Measurements from ENCODE around the gene FERMT1. TPM values are rescaled to one million over a fixed set of nuclear protein-coding genes. Genes with fewer than 3 reads are reported as not detected.
A peak's percentile ranks its signal among the peaks of the same experiment; 100 is the strongest.
"Not testable (repeated sequence)": the region's sequence is repeated elsewhere in the genome, so short reads cannot be mapped to it uniquely, and the experiment has no call there.

The FERMT1 gene
- total RNA-seq, 1 donor from 2014 or later = under 0.01 TPM

- no peak for DNase-seq
These were observed 56.2 kb downstream of the FERMT1 start for GRCh38 chr20:6066582-6066981.

GRCh38 chr20:6061544-6061943 is 61.3 kb downstream of the FERMT1 start:
- no peak for DNase-seq

- no peak for DNase-seq
These were observed 62.6 kb downstream of the FERMT1 start for GRCh38 chr20:6060213-6060612.

GRCh38 chr20:6058684-6059295 is 64.0 kb downstream of the FERMT1 start:
- no peak for DNase-seq

GRCh38 chr20:6057691-6058090 is 65.1 kb downstream of the FERMT1 start:
- no peak for DNase-seq

GRCh38 chr20:6057139-6057538 is 65.7 kb downstream of the FERMT1 start:
- no peak for DNase-seq

GRCh38 chr20:6055981-6056569 is 66.8 kb downstream of the FERMT1 start:
- no peak for DNase-seq

- DNase-seq = no peak
These were observed 67.6 kb downstream of the FERMT1 start for GRCh38 chr20:6055161-6055783.

- not testable (repeated sequence) for DNase-seq
These were observed 68.2 kb downstream of the FERMT1 start for GRCh38 chr20:6054689-6055051.

- DNase-seq = peak; percentile 45
These were observed 68.8 kb downstream of the FERMT1 start, which contains the start of gene LRRN4 for GRCh38 chr20:6053776-6054688. Gene LRRN4, minus strand, starts transcription at chr20:6054060. Its CDS starts 1,261 bp downstream, at chr20:6052799.

GRCh38 chr20:6053064-6053775 is 69.6 kb downstream of the FERMT1 start:
- no peak for DNase-seq

GRCh38 chr20:6051505-6051904 is 71.3 kb downstream of the FERMT1 start:
- DNase-seq = peak; percentile 40

- DNase-seq = no peak
These were observed 74.4 kb downstream of the FERMT1 start for GRCh38 chr20:6048391-6048790.

GRCh38 chr20:6046432-6046831 is 76.4 kb downstream of the FERMT1 start:
- no peak for DNase-seq

- DNase-seq = no peak
These were observed 77.3 kb downstream of the FERMT1 start for GRCh38 chr20:6045566-6045965.

GRCh38 chr20:6044115-6044514 is 78.7 kb downstream of the FERMT1 start:
- no peak for DNase-seq

- DNase-seq = no peak
These were observed 81.0 kb downstream of the FERMT1 start for GRCh38 chr20:6041808-6042265.

GRCh38 chr20:6040958-6041807 is 81.6 kb downstream of the FERMT1 start:
- DNase-seq = no peak

GRCh38 chr20:6040540-6040939 is 82.3 kb downstream of the FERMT1 start:
- DNase-seq = no peak

- no peak for DNase-seq
These were observed 83.1 kb downstream of the FERMT1 start for GRCh38 chr20:6039766-6040165.

GRCh38 chr20:6038256-6038655 is 84.6 kb downstream of the FERMT1 start:
- no peak for DNase-seq

Measured in dermis blood vessel endothelial cell (primary cell).